GM12878 (cell line): ENCODE measurements around the gene ANAPC4. TPM values are rescaled to one million over a fixed set of nuclear protein-coding genes. Genes with fewer than 3 reads are reported as not detected.

Experiments used
- ATAC-seq: fragments of 200-7000 bp; cut with Tn5 transposase; 3 replicates; pipeline ENCODE4 v1.9.1; 2020; ENCODE audit warnings: mild to moderate bottlenecking, moderate library complexity
- BruUV-seq: library from RNA; stranded (reverse); fragments of 400-500 nt; replicated peaks from 2 replicates; lab custom pipeline; 2021; lab: Mats Ljungman, UMichigan
- CTCF ChIA-PET: fragments of 300-600 bp; sonication (Branson Sonifier 250); formaldehyde crosslinking; extraction: SDS; loops from one replicate; lab custom pipeline; 2021; ENCODE audit warnings: inconsistent platforms; lab: Yijun Ruan, JAX
- POLR2A ChIA-PET: fragments of 350-600 bp; formaldehyde crosslinking; extraction: SDS; loops from one replicate; lab custom pipeline; 2021; ENCODE audit warnings: inconsistent platforms; lab: Charles Lee
- RAD21 ChIA-PET: fragments of 300-600 bp; sonication (Branson Sonifier 250); formaldehyde crosslinking; loops from one replicate; lab custom pipeline; 2023; ENCODE audit warnings: antibody characterized with exemption; ENCODE audit not compliant: unreplicated experiment; lab: Charles Lee
- SMC1A ChIA-PET: fragments of 300-600 bp; sonication (Branson Sonifier 250); formaldehyde crosslinking; loops from one replicate; lab custom pipeline; 2023; ENCODE audit not compliant: unreplicated experiment, uncharacterized antibody; lab: Charles Lee
- DNase-seq: peaks from one replicate; pipeline ENCODE4 v3.0.0-alpha.2; 2011; ENCODE audit warnings: low read depth, low spot score
- FAIRE-seq: peaks from 3 replicates; lab custom pipeline; 2011; peaks lifted over from hg19 to GRCh38; lab: Jason Lieb, UNC
- H2AFZ ChIP-seq: 2 replicates; pipeline ENCODE4 v1.6.0; 2011; ENCODE audit warnings: low read depth, low read length, control low read depth; ENCODE audit not compliant: control insufficient read depth
- H3K27ac ChIP-seq: 2 replicates; pipeline ENCODE4 v1.5.1; 2011; ENCODE audit warnings: control low read depth; ENCODE audit not compliant: control insufficient read depth, insufficient read depth
- H3K27me3 ChIP-seq, 2 experiments: replicated peaks in 1 of 2; 2 replicates each; pipeline versions ENCODE4 v1.6.0 to v1.6.1; 2011; ENCODE audit warnings: low read length in 1 of 2; ENCODE audit not compliant: control insufficient read depth in 2 of 2, insufficient read depth in 2 of 2
- H3K36me3 ChIP-seq, 2 experiments: 2 replicates each; pipeline ENCODE4 v1.5.1; 2011; ENCODE audit warnings: low read length in 1 of 2; ENCODE audit not compliant: control insufficient read depth in 2 of 2, insufficient read depth in 2 of 2
- H3K4me1 ChIP-seq: 2 replicates; pipeline ENCODE4 v1.6.1; 2011; ENCODE audit warnings: mild to moderate bottlenecking, low read length, moderate library complexity, mixed read lengths; ENCODE audit not compliant: control insufficient read depth, insufficient read depth
- H3K4me2 ChIP-seq: 2 replicates; pipeline ENCODE4 v1.6.0; 2011; ENCODE audit warnings: control low read depth; ENCODE audit not compliant: control insufficient read depth, insufficient read depth
- H3K4me3 ChIP-seq: fragments of 200-600 bp; sonication (generic); 2 replicates; pipeline ENCODE4 v1.5.1; 2016
- H3K79me2 ChIP-seq: 2 replicates; pipeline ENCODE4 v1.6.0; 2011; ENCODE audit warnings: low read length; ENCODE audit not compliant: control insufficient read depth, insufficient read depth
- H3K9ac ChIP-seq: 2 replicates; pipeline ENCODE4 v1.8.0; 2011; ENCODE audit warnings: low read length, control low read depth, mixed read lengths; ENCODE audit not compliant: control insufficient read depth, insufficient read depth
- H3K9me3 ChIP-seq: replicated peaks from 3 replicates; pipeline ENCODE4 v1.5.1; 2011; ENCODE audit warnings: mild to moderate bottlenecking, low read length; ENCODE audit not compliant: control insufficient read depth, insufficient read depth
- H4K20me1 ChIP-seq: 2 replicates; pipeline ENCODE4 v1.6.0; 2011; ENCODE audit not compliant: control insufficient read depth, insufficient read depth
- ASH2L ChIP-seq: fragments of 300-600, 200-600 bp; sonication (generic); IDR thresholded peaks from 2 replicates; pipeline ENCODE4 v1.6.1; 2017; ENCODE audit warnings: low read depth, mild to moderate bottlenecking, borderline replicate concordance
- BCL3 ChIP-seq: IDR thresholded peaks from 2 replicates; pipeline ENCODE4 v1.6.1; 2011; ENCODE audit warnings: borderline replicate concordance, low read depth, mild to moderate bottlenecking, moderate library complexity, low read length; ENCODE audit not compliant: insufficient read depth, poor library complexity, severe bottlenecking
- CHD1 ChIP-seq: IDR thresholded peaks from 2 replicates; pipeline ENCODE4 v1.6.1; 2012; ENCODE audit warnings: low read depth, low read length, improper control_type of control experiment
- CREB1 ChIP-seq: IDR thresholded peaks from 2 replicates; pipeline ENCODE4 v1.6.1; 2012; ENCODE audit warnings: low read depth, mild to moderate bottlenecking, inconsistent platforms
- CTCF ChIP-seq, 3 experiments: IDR thresholded peaks in 2 of 3; conservative IDR thresholded peaks in 1 of 3; 2 replicates each; pipeline ENCODE4 v1.5.1; 2011; ENCODE audit warnings: low read depth in 3 of 3, low read length in 3 of 3, mild to moderate bottlenecking in 3 of 3, control low read depth in 2 of 3, moderate library complexity in 2 of 3, inconsistent platforms in 1 of 3, mixed read lengths in 1 of 3; ENCODE audit not compliant: control insufficient read depth in 2 of 3, insufficient read depth in 1 of 3; ENCODE audit errors: extremely low read depth in 1 of 3
- IRF4 ChIP-seq: IDR thresholded peaks from 2 replicates; pipeline ENCODE4 v1.6.1; 2011; ENCODE audit warnings: low read depth, low read length
- MEF2A ChIP-seq: IDR thresholded peaks from 2 replicates; pipeline ENCODE4 v1.6.1; 2011; ENCODE audit warnings: low read depth, mild to moderate bottlenecking, low read length, moderate library complexity; ENCODE audit not compliant: insufficient read depth
- MTA2 ChIP-seq: fragments of 450-650 bp; IDR thresholded peaks from 2 replicates; pipeline ENCODE4 v1.6.1; 2016; ENCODE audit warnings: low read depth, mild to moderate bottlenecking, moderate library complexity
- NFIC ChIP-seq: IDR thresholded peaks from 2 replicates; pipeline ENCODE4 v1.6.1; 2012; ENCODE audit warnings: low read depth, mild to moderate bottlenecking, inconsistent platforms, low read length, moderate library complexity
- NKRF ChIP-seq: fragments of 450-650 bp; conservative IDR thresholded peaks from 2 replicates; pipeline ENCODE4 v1.6.1; 2017; ENCODE audit warnings: mild to moderate bottlenecking, moderate library complexity
- POLR2AphosphoS2 ChIP-seq: IDR thresholded peaks from 2 replicates; pipeline ENCODE4 v1.6.1; 2011; ENCODE audit warnings: low read depth, mild to moderate bottlenecking, low read length, improper control_type of control experiment, moderate library complexity
- RFX5 ChIP-seq: IDR thresholded peaks from 2 replicates; pipeline ENCODE4 v1.6.1; 2011; ENCODE audit warnings: low read depth, low read length, improper control_type of control experiment
- SIX5 ChIP-seq: IDR thresholded peaks from 2 replicates; pipeline ENCODE4 v1.6.1; 2011; ENCODE audit warnings: mild to moderate bottlenecking, low read depth, low read length, moderate library complexity; ENCODE audit not compliant: severe bottlenecking
- SMAD5 ChIP-seq: IDR thresholded peaks from 2 replicates; pipeline ENCODE4 v1.6.1; 2016; ENCODE audit warnings: antibody characterized with exemption, low read depth
- SREBF1 ChIP-seq: IDR thresholded peaks from 2 replicates; pipeline ENCODE4 v1.6.1; 2012; ENCODE audit warnings: mild to moderate bottlenecking, low read length
- TAF1 ChIP-seq: IDR thresholded peaks from 2 replicates; pipeline ENCODE4 v1.6.1; 2011; ENCODE audit warnings: mild to moderate bottlenecking, low read depth, low read length, borderline replicate concordance
- YBX1 ChIP-seq: fragments of 450-650 bp; IDR thresholded peaks from 2 replicates; pipeline ENCODE4 v1.6.1; 2016; ENCODE audit warnings: antibody characterized with exemption
- ZNF24 ChIP-seq: fragments of 450-650 bp; IDR thresholded peaks from 2 replicates; pipeline ENCODE4 v1.6.1; 2017; ENCODE audit warnings: antibody characterized with exemption, mild to moderate bottlenecking
- ZNF384 ChIP-seq: IDR thresholded peaks from 2 replicates; pipeline ENCODE4 v1.6.1; 2012; ENCODE audit warnings: low read depth, mild to moderate bottlenecking, low read length, improper control_type of control experiment, borderline replicate concordance
- WGBS: methylation state at CpG from one replicate; pipeline ENCODE4 v1.1.6; 2016; ENCODE audit warnings: low lambda C conversion rate; ENCODE audit not compliant: insufficient replicate concordance, insufficient coverage; ENCODE audit errors: missing lambda C conversion rate; 5-methylcytosine and 5-hydroxymethylcytosine counted together
- in situ Hi-C: fragments of 300-500 bp; cut with MboI; formaldehyde crosslinking; loops from 9 replicates; pipeline ENCODE4 v1.14.3; 2018; ENCODE audit warnings: mixed read lengths
- intact Hi-C: fragments of 100-400 bp; cut with micrococcal nuclease; formaldehyde crosslinking; loops from one replicate; pipeline ENCODE4 v1.14.2; 2022; ENCODE audit not compliant: unreplicated experiment
- polyA plus RNA-seq, 11 experiments: library from polyadenylated mRNA; depleted of rRNA in 4 of 11; unstranded in 6 of 11; stranded (reverse) in 5 of 11; fragments of >200 nt; fragmentation: Nextera tagmentation in 4 of 11; fragmentation: Illumina TruSeq in 1 of 11; extraction: Ambion mirVana in 4 of 11; extraction: Trizol in 1 of 11; gene quantifications; 1 replicate in 1 of 11; 2 replicates in 10 of 11; pipeline versions ENCODE4 v1.2.1 to v1.2.3, GENCODE V29; 2011 to 2016; ENCODE audit warnings: inconsistent platforms in 2 of 11, missing spikeins in 2 of 11, low read depth in 1 of 11
- total RNA-seq, 4 experiments: library from RNA; depleted of rRNA in 3 of 4; stranded (reverse); fragments of >200 nt in 3 of 4; fragmentation: Illumina TruSeq in 1 of 4; extraction: Trizol in 1 of 4; gene quantifications; 2 replicates each; pipeline versions ENCODE4 v1.2.1 to v1.2.3, GENCODE V29; 2013 to 2021

The ANAPC4 gene
- total and polyA plus RNA-seq, 10 of the 15 experiments (the other 5 are each of a cell fraction or from before 2014, with no cell fraction given) = 16.3 to 50.2 (median 29.9) TPM

- BruUV-seq = no TSS peak
- no peak for TF ChIP-seq ZNF24
- no peak for TF ChIP-seq IRF4
- TF ChIP-seq CREB1 = no peak
- TF ChIP-seq POLR2AphosphoS2 = no peak
- TF ChIP-seq SIX5 = no peak
- TF ChIP-seq ZNF384 = no peak
- TF ChIP-seq MEF2A = no peak
- no peak for TF ChIP-seq CHD1
- no peak for TF ChIP-seq MTA2
- no peak for TF ChIP-seq CTCF (IDR thresholded peaks at IDR 0.05 in 2 of 3, conservative IDR thresholded peaks at IDR 0.05 in 1 of 3; ENCODE audit: control insufficient read depth in 2 of 3, extremely low read depth in 1 of 3, insufficient read depth in 1 of 3, low read depth in 3 of 3, low read length in 3 of 3)
- TF ChIP-seq NKRF = no peak
- TF ChIP-seq YBX1 = no peak
- no peak for TF ChIP-seq SMAD5
- no peak for TF ChIP-seq NFIC
- TF ChIP-seq TAF1 = no peak
- TF ChIP-seq BCL3 = no peak
- TF ChIP-seq ASH2L = no peak
- TF ChIP-seq SREBF1 = no peak
- TF ChIP-seq RFX5 = no peak
Observed at GRCh38 chr4:25466966-25467697, 90.1 kb downstream of the ANAPC4 start.

More at GRCh38 chr4:25466966-25467697, 90.1 kb downstream of the ANAPC4 start:
- DNase-seq = no peak
- Histone ChIP-seq H3K4me3 (no peak overlapping the region), H3K9ac (no peak overlapping the region), H3K27ac (no peak overlapping the region), H3K4me2 (no peak overlapping the region), H3K27me3 (no peaks in the 10 kb centered on the region), H3K4me1 (no peaks in the 10 kb centered on the region), H3K36me3 (no peaks in the 10 kb centered on the region), H2AFZ (no peak overlapping the region), H3K79me2 (no peaks in the 10 kb centered on the region), H3K9me3 (no peaks in the 10 kb centered on the region), H4K20me1 (no peaks in the 10 kb centered on the region)
- FAIRE-seq = no peak
- 45% methylated on average over 11 of the region's 11 CpGs for WGBS
- ChIA-PET SMC1A (no interaction called here), RAD21 (interaction anchor here (0.7 kb wide), 1 partner anchor 36 kb away, joined by 3 read pairs; no protein-coding TSS in a partner anchor), POLR2A (no interaction called here), CTCF (no interaction called here)
- in situ Hi-C loops (no loop called here), intact Hi-C loops (no loop called here)
- ATAC-seq = no peak
